ENCODE data around the gene GSTM4. TPM values are rescaled to one million over a fixed set of nuclear protein-coding genes. Genes with fewer than 3 reads are reported as not detected.
"Not testable (repeated sequence)": the region's sequence is repeated elsewhere in the genome, so short reads cannot be mapped to it uniquely, and the experiment has no call there.

The GSTM4 gene
- total and polyA plus RNA-seq, 2 experiments from 2014 or later: 64.5 to 116 TPM

DNA sequence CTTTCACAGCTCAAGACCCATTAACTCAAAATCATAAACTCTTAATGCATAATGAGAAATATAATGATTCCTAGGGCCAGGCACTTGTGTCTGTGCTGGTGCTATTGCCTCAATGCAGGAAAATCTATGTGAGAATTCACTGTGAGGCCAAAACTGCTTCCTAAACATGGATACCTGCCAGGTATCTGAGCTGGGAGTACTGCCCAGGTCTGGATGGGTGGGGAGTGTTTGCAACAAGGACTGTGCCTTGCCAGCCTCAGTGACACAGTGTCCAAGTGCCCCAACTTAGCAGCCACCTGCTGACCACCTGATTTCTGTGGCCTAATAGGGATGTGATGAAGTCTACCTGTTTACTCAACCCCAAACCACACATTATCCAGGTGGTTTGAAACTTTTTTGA, 53.9 kb downstream of the GSTM4 start:
- not testable (repeated sequence) for H3K4me1 ChIP-seq (ENCODE audit: insufficient read depth); H3K4me3 ChIP-seq; H3K9me3 ChIP-seq (ENCODE audit: low read depth); H2AFZ ChIP-seq; H3K9me2 ChIP-seq (replicated peaks; ENCODE audit: insufficient read depth); H3K79me2 ChIP-seq; DNase-seq (ENCODE audit: low spot score); H3K4me2 ChIP-seq; H3K27ac ChIP-seq; H3K27me3 ChIP-seq; H4K20me1 ChIP-seq (ENCODE audit: insufficient read depth, poor library complexity, severe bottlenecking); H3K36me3 ChIP-seq (replicated peaks; ENCODE audit: insufficient read depth, low read depth)

Other genes starting within 250 kb of the GSTM4 start
- gene PSMA5, start 229.7 kb upstream of the GSTM4 start, total RNA-seq: 50.5 and 64.4 TPM in 2 replicates
- 83.1 and 90.1 TPM in 2 replicates for gene PSMA5, start 229.7 kb upstream of the GSTM4 start, polyA plus RNA-seq
- 2.0 and 2.1 TPM in 2 replicates for gene SYPL2, start 189.6 kb upstream of the GSTM4 start, total RNA-seq
- gene SYPL2, start 189.6 kb upstream of the GSTM4 start, polyA plus RNA-seq: 3.0 TPM in 2 replicates
- 5.1 and 6.6 TPM in 2 replicates for gene ATXN7L2, start 172.2 kb upstream of the GSTM4 start, total RNA-seq
- gene ATXN7L2, start 172.2 kb upstream of the GSTM4 start, polyA plus RNA-seq: 5.3 and 9.3 TPM in 2 replicates
- gene CYB561D1, start 162.0 kb upstream of the GSTM4 start, total RNA-seq: 6.0 and 6.5 TPM in 2 replicates
- gene CYB561D1, start 162.0 kb upstream of the GSTM4 start, polyA plus RNA-seq: 4.8 and 5.2 TPM in 2 replicates
- gene AMIGO1, start 146.4 kb upstream of the GSTM4 start, total RNA-seq: 4.1 and 4.4 TPM in 2 replicates
- 2.0 and 2.6 TPM in 2 replicates for gene AMIGO1, start 146.4 kb upstream of the GSTM4 start, polyA plus RNA-seq
- 0.50 TPM in 1 of 2 replicates, not detected in the other for gene GPR61, start 116.2 kb upstream of the GSTM4 start, total RNA-seq
- 0.88 and 1.1 TPM in 2 replicates for gene GPR61, start 116.2 kb upstream of the GSTM4 start, polyA plus RNA-seq
- gene GNAI3, start 107.5 kb upstream of the GSTM4 start, total RNA-seq: 10.9 and 11.5 TPM in 2 replicates
- 8.1 and 8.9 TPM in 2 replicates for gene GNAI3, start 107.5 kb upstream of the GSTM4 start, polyA plus RNA-seq
- gene GNAT2, start 36.5 kb upstream of the GSTM4 start, total RNA-seq: 0.96 TPM in 1 of 2 replicates, not detected in the other
- 0.18 and 0.19 TPM in 2 replicates for gene GNAT2, start 36.5 kb upstream of the GSTM4 start, polyA plus RNA-seq
- gene AMPD2, start 36.3 kb upstream of the GSTM4 start, total RNA-seq: 63.1 and 81.9 TPM in 2 replicates
- gene AMPD2, start 36.3 kb upstream of the GSTM4 start, polyA plus RNA-seq: 80.9 and 101 TPM in 2 replicates
- 46.5 and 48.7 TPM in 2 replicates for gene GSTM2, start 12.0 kb downstream of the GSTM4 start, total RNA-seq
- gene GSTM2, start 12.0 kb downstream of the GSTM4 start, polyA plus RNA-seq: 91.4 and 106 TPM in 2 replicates
- gene GSTM1, start 31.7 kb downstream of the GSTM4 start, total RNA-seq: 19.9 and 21.1 TPM in 2 replicates
- 44.3 and 47.4 TPM in 2 replicates for gene GSTM1, start 31.7 kb downstream of the GSTM4 start, polyA plus RNA-seq
- gene GSTM5, start 56.2 kb downstream of the GSTM4 start, total RNA-seq: 0.12 and 3.0 TPM in 2 replicates
- gene GSTM5, start 56.2 kb downstream of the GSTM4 start, polyA plus RNA-seq: 1.2 and 1.6 TPM in 2 replicates
- gene GSTM3, start 84.9 kb downstream of the GSTM4 start, total RNA-seq: 297 and 337 TPM in 2 replicates
- 905 and 962 TPM in 2 replicates for gene GSTM3, start 84.9 kb downstream of the GSTM4 start, polyA plus RNA-seq
- gene EPS8L3, start 107.8 kb downstream of the GSTM4 start, total RNA-seq: 40.2 and 48.1 TPM in 2 replicates
- gene EPS8L3, start 107.8 kb downstream of the GSTM4 start, polyA plus RNA-seq: 97.3 and 105 TPM in 2 replicates

Data from hepatocyte (in vitro differentiated cells).